Vagina (tissue), 2 donors: ENCODE measurements around the gene SFXN3. TPM values are rescaled to one million over a fixed set of nuclear protein-coding genes. Genes with fewer than 3 reads are reported as not detected.

Source experiments
- DNase-seq, 2 donors: peaks; one replicate each; pipeline ENCODE4 v3.0.0-alpha.2; 2017; ENCODE audit errors: extremely low spot score in 2 of 2
- H3K27ac ChIP-seq: fragments of 200-600 bp; sonication (generic); one replicate; pipeline ENCODE4 v1.5.1; 2019
- H3K27me3 ChIP-seq: fragments of 200-600 bp; sonication (generic); one replicate; pipeline ENCODE4 v1.5.1; 2019
- H3K36me3 ChIP-seq, 2 donors: fragments of 200-600 bp; sonication (generic); one replicate each; pipeline ENCODE4 v1.5.1; 2017 to 2019
- H3K4me1 ChIP-seq: fragments of 200-600 bp; sonication (generic); one replicate; pipeline ENCODE4 v1.5.1; 2019
- H3K4me3 ChIP-seq, 2 donors: fragments of 200-600 bp; sonication (generic); 1 replicate in 1 of 2; 2 replicates in 1 of 2; pipeline ENCODE4 v1.5.1; 2016 to 2019
- H3K9me3 ChIP-seq: fragments of 200-600 bp; sonication (generic); one replicate; pipeline ENCODE4 v1.5.1; 2019
- CTCF ChIP-seq, 3 experiments: fragments of 450-650 bp in 2 of 3; fragments of 200-600 bp in 1 of 3; sonication (generic) in 1 of 3; IDR thresholded peaks; one replicate each; pipeline ENCODE4 v1.5.1; 2017 to 2019; ENCODE audit warnings: antibody characterized with exemption in 3 of 3, mild to moderate bottlenecking in 2 of 3, moderate library complexity in 2 of 3
- POLR2A ChIP-seq, 2 donors: fragments of 450-650 bp; IDR thresholded peaks; one replicate each; pipeline ENCODE4 v1.6.1; 2017; ENCODE audit warnings: antibody characterized with exemption in 2 of 2, mild to moderate bottlenecking in 2 of 2, moderate library complexity in 2 of 2
- POLR2AphosphoS5 ChIP-seq, 2 donors: sonication (generic); formaldehyde crosslinking; IDR thresholded peaks; one replicate each; pipeline ENCODE4 v1.9.0; 2017; ENCODE audit warnings: antibody characterized with exemption in 2 of 2, mild to moderate bottlenecking in 2 of 2, low read depth in 1 of 2; ENCODE audit not compliant: insufficient read depth in 1 of 2
- intact Hi-C: fragments of 100-400 bp; cut with DNase I; formaldehyde crosslinking; loops from one replicate; pipeline ENCODE4 v1.15.1; 2023
- total RNA-seq: library from RNA; depleted of rRNA; stranded (reverse); fragments of >200 nt; gene quantifications from one replicate; pipeline ENCODE4 v1.2.3, GENCODE V29; 2016

SFXN3 gene
- total RNA-seq, 1 donor from 2014 or later = 95.0 TPM

GRCh38 chr10:100985336-100985735 lies 45.7 kb upstream of the SFXN3 start:
- Histone ChIP-seq H3K27me3 (no peaks in the 10 kb centered on the region), H3K36me3 (peaks cover 0 to 22% of the 10 kb centered on the region in 2 donors), H3K4me3 (no peak overlapping the region), H3K4me1 (peaks cover 41% of the 10 kb centered on the region), H3K27ac (no peak overlapping the region), H3K9me3 (no peaks in the 10 kb centered on the region)
- DNase-seq = no peak
- intact Hi-C loops = no loop called here
- TF ChIP-seq CTCF (IDR thresholded peaks at IDR 0.05) = no peak

GRCh38 chr10:100986623-100986951 lies 44.4 kb upstream of the SFXN3 start:
- no peaks in the 10 kb centered on the region for H3K9me3 ChIP-seq
- no peak for DNase-seq
- intact Hi-C loops = no loop called here

GRCh38 chr10:100986952-100987684 lies 43.9 kb upstream of the SFXN3 start, which contains the start of the genes MRPL43 and TWNK:
Gene MRPL43 (minus strand): TSS chr10:100987497. CDS start chr10:100987443, 54 bp downstream.
Gene TWNK (plus strand): TSS chr10:100987543. CDS start chr10:100988211, 668 bp downstream.
- Histone ChIP-seq H3K27ac (peak within 1 kb of the TSS; percentile 85), H3K36me3 (peaks cover 0 to 34% of the 10 kb centered on the region in 2 donors), H3K4me3 (peak within 1 kb of the TSS; percentile 92 to 99), H3K27me3 (no peaks in the 10 kb centered on the region), H3K4me1 (peaks cover 41% of the 10 kb centered on the region), H3K9me3 (no peaks in the 10 kb centered on the region)
- no peak for DNase-seq
- intact Hi-C loops = no loop called here
- TF ChIP-seq CTCF (IDR thresholded peaks at IDR 0.05) (no peak), POLR2AphosphoS5 (IDR thresholded peaks at IDR 0.05; ENCODE audit: insufficient read depth in 1 of 2, low read depth in 1 of 2) (peak; percentile 84 to 89)

More at GRCh38 chr10:100986623-100986951, 44.4 kb upstream of the SFXN3 start:
- Histone ChIP-seq H3K27ac (peak overlapping the region; percentile 85), H3K4me3 (peak overlapping the region; percentile 92 to 99), H3K27me3 (no peaks in the 10 kb centered on the region), H3K36me3 (peaks cover 0 to 34% of the 10 kb centered on the region in 2 donors), H3K4me1 (peaks cover 41% of the 10 kb centered on the region)
- TF ChIP-seq CTCF (IDR thresholded peaks at IDR 0.05) (no peak), POLR2AphosphoS5 (IDR thresholded peaks at IDR 0.05; ENCODE audit: insufficient read depth in 1 of 2, low read depth in 1 of 2) (no peak), POLR2A (IDR thresholded peaks at IDR 0.05) (no peak)

GRCh38 chr10:100987685-100988049 lies 43.4 kb upstream of the SFXN3 start:
- Histone ChIP-seq H3K27ac (peak overlapping the region; percentile 85), H3K36me3 (peaks cover 0 to 34% of the 10 kb centered on the region in 2 donors), H3K4me1 (peaks cover 41% of the 10 kb centered on the region), H3K27me3 (no peaks in the 10 kb centered on the region), H3K4me3 (peak overlapping the region; percentile 92 to 99), H3K9me3 (no peaks in the 10 kb centered on the region)
- intact Hi-C loops = no loop called here
- DNase-seq = no peak
- no peak for TF ChIP-seq CTCF (IDR thresholded peaks at IDR 0.05)
- TF ChIP-seq POLR2A (IDR thresholded peaks at IDR 0.05) = no peak

- intact Hi-C loops = no loop called here
- no peaks in the 10 kb centered on the region for H3K9me3 ChIP-seq
- TF ChIP-seq POLR2AphosphoS5 (IDR thresholded peaks at IDR 0.05; ENCODE audit: insufficient read depth in 1 of 2, low read depth in 1 of 2) = no peak
- TF ChIP-seq POLR2A (IDR thresholded peaks at IDR 0.05) = no peak
- TF ChIP-seq CTCF (IDR thresholded peaks at IDR 0.05) = no peak
- DNase-seq = no peak
- peak overlapping the region; percentile 92 to 99 for H3K4me3 ChIP-seq
- no peaks in the 10 kb centered on the region for H3K27me3 ChIP-seq
- H3K4me1 ChIP-seq = peaks cover 41% of the 10 kb centered on the region
- H3K27ac ChIP-seq = no peak overlapping the region
- H3K36me3 ChIP-seq = peaks cover 0 to 37% of the 10 kb centered on the region in 2 donors
Measured at GRCh38 chr10:100988166-100988565, 42.9 kb upstream of the SFXN3 start.
